AG08395 (cell line): ENCODE data around the gene CALD1.

Experiments
- DNase-seq: peaks from one replicate; pipeline ENCODE4 v3.0.0; 2012; ENCODE audit warnings: mixed read lengths, low spot score

The CALD1 gene

GRCh38 chr7:134761266-134761665 is 18.2 kb upstream of the CALD1 start:
- DNase-seq: no peak

GRCh38 chr7:134763960-134764359 is 15.5 kb upstream of the CALD1 start:
- DNase-seq: no peak

DNA sequence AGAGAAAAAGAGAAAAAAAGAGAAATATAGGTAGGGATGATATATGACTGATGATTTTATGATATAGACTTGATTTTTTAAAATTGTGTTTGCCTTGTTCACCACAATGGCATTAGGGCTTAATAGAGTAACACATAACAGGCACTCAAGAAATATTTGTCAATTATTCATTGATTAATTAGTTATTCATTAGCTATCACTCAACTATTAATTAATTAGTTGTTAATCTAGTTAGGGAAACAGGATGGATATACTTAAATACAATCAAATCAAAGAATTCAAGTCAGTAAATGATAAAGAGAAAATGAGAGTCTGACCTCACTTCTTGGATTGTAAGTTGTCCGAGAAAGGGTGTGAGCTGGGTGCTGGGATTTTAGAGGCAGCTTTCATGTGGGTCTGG is 15.1 kb upstream of the CALD1 start:
- DNase-seq: no peak

GRCh38 chr7:134766779-134767519 is 12.5 kb upstream of the CALD1 start:
- no peak for DNase-seq

GRCh38 chr7:134767520-134768168 is 11.8 kb upstream of the CALD1 start:
- no peak for DNase-seq

GRCh38 chr7:134768243-134768642 is 11.2 kb upstream of the CALD1 start:
- no peak for DNase-seq

GRCh38 chr7:134770676-134771075 is 8.8 kb upstream of the CALD1 start:
- no peak for DNase-seq

- DNase-seq: no peak
These were observed 8.3 kb upstream of the CALD1 start for GRCh38 chr7:134771111-134771510.

DNA sequence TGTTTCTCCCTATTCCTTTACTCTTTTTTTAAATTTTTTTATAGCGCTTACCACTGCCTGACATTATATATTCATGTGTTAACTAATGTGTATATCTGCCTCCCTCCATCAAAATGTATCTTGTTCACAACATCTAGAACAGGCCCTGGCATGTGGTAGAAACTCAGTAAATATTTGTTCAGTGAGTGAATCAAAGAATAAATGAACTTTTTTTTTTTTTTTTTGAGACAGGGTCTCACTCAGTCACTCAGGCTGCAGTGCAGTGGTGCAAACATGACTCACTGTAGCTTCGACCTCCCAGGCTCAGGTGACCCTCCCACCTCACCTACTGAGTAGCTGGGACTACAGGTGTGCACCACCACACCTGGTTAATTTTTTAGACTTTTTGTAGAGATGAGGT is 7.5 kb upstream of the CALD1 start:
- no peak for DNase-seq

- DNase-seq: no peak
These were observed 7.0 kb upstream of the CALD1 start for GRCh38 chr7:134772401-134772800.

DNA sequence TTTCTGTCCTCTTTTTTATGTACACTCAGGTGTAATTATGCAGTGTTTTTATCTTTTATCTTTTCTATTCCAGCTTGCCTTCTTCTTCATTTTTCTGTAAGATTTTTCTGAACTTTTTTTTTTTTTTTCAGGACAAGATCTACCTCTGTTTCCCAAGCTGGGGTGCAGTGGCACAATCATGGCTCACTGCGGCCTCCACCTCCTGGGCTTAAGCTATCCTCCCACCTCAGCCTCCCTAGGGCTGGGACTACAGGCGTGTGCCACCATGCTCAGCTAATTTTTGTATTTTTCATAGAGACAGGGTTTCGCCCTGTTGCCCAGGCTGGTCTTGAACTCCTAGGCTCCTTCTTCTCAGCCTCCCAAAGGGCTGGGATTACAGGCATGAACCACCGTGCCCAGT is 6.3 kb upstream of the CALD1 start:
- no peak for DNase-seq

DNA sequence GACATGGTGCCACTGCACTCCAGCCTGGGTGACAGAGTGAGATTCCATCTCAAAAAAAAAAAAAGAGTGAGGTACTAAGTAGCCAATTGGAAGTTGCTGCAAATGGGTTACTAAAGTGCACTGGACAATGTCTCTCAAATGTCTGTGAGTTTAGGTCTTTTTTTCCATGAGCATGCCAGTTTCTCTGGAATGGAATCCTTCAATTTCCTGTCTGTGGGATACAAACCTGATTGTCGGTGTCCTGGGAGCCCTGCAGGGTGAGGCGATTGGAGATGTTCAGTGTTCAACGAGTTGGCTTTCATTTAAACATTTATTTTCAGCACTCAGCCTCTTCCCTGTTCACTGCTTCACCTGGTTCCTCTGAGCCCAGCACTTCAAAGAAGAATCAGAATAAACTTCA is 5.3 kb upstream of the CALD1 start:
- no peak for DNase-seq

DNA sequence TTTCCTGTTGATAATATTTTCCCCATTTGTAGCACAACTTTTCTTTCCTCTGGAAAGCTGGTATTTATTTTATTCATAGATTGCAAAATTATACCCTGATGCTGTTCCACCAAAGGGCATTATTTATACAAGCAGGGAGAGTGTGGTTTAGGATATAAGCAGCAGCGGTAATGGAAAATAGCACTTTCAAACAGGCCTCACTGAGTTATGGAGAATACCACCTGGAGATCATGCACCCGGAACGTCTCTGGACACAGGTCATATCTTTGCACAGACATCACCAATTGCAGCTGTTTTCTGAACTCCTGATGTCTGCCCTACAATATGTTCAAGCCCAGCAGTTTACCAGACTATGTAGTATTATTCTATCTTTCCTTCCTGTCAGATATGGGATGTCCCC is 2.0 kb upstream of the CALD1 start:
- DNase-seq: no peak

DNA sequence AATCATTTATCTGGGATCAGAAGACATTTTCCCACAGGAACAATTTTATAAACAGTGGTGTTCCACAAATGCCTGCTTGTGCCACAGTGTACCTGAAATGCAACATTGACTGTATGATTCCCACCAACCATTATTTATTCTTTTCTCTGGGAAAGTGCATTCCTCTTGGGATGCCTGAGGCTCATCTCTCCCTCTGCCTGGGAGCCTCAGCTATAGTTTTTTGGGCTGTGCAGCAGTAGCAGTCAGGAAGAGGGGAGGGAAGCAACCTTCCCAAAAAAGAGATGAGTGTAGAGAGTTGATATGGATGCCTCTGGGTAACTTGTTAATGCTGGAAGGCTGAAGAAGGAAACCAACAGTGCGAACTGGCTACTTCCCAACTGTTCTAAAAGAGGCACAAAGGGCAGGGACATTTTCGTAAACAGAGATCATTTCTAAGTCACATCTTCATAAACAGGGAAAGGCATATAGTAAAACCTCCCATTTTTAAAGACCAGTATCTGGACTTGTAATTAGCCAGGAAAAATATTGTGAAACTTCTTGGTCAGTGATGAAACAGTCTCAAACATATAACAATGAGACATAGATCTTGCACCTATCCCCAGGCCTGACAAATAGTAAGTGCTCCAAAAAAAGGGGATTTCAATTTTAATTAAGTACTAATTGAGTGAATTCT is 1.4 kb upstream of the CALD1 start:
- DNase-seq: no peak

DNA sequence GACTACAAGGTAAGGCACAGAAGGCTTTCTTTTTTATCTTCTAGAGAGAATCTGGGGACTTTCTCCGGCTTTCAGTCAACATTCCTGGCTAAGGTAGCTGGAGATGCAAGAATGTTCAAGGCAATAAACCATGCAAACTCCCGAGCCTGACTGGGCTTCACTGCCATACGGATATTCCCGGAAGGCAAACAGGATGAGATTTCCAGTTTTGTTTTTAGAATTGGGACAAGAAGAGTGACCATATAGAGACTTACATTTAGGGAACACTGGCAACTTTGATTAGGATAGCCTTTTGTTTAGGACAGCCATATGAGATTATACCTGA is 269 bp downstream of the CALD1 start:
- DNase-seq: no peak

GRCh38 chr7:134780166-134780828 is 863 bp downstream of the CALD1 start:
- no peak for DNase-seq

DNA sequence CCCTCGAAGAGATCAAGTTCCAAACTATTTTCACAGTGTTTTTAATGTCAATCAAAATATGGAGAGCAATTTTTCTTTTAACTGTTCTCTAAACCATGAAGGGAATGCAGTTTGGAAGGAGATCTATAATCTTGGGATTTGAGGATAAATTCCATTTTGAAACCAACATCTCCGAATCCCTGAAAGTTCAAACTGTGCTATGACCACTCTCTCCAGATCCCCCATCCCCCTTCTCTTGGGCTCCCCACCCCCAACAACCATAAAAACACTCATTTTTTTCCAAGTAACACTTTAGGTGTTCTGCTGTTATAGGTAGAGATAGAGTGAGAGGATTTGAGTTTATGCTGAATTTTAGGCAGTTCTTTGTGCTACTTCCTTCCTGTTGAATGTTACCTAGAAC is 1.7 kb downstream of the CALD1 start:
- no peak for DNase-seq

DNA sequence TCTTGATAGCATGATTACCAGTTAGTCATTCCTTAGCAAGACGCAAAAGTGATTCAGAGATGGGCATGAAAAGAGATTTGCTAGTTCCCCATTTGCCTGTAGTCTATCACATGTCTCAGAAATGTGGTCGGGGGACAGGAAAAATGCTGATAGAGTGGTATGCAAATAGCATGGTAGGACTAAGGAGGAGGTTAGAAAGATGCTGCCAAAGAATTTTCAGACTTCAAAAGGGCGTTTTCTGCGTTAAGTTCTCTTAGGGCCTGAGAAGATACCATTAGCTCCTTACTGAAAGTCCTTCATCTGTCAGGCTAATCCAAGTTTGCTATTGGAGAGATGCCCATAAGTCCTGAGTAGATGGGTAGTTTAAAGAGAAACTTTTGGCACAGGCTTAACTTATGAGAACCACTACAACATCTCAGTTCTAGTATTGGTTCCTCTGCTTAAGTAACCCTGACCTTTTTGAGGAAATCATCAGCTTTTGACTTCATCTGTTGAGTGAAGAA is 2.7 kb downstream of the CALD1 start:
- no peak for DNase-seq

DNA sequence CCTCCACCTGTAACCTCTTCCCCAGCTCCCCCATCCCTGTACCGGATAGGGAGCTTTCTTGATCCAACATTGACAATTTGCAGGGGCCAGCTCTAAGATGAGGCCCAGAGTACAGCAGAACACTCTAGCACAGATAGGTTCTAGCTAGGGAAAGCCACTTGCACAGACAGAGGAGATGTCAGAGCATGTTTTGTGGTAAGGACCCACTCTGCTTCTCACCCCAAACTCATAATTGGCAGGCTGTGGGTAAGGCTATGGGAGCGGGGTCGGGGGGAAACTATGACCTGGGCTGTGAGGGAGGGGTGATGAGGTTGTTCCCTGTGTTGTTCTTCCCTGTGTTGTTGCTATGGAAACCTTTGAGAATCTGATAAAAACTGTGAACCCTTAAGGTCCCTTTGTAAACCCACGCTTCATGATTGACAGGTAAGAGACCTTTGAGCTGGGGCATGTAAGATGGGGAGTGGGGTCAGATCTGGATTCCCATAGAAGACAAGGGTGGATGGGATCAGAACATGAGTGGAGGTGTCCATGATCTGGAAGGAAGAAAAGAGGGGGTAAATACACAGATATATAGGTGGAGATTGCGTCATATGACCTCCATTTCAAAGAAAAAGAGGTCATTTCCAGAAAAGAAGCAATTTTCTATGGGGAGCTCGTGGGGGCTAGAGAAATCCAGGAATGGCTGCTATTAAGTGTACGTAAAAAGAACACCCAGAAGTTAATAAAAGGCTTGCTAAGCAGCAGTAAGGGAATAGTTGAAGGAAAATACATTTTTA is 4.0 kb downstream of the CALD1 start:
- no peak for DNase-seq

GRCh38 chr7:134784251-134785049 is 5.0 kb downstream of the CALD1 start:
- no peak for DNase-seq

DNA sequence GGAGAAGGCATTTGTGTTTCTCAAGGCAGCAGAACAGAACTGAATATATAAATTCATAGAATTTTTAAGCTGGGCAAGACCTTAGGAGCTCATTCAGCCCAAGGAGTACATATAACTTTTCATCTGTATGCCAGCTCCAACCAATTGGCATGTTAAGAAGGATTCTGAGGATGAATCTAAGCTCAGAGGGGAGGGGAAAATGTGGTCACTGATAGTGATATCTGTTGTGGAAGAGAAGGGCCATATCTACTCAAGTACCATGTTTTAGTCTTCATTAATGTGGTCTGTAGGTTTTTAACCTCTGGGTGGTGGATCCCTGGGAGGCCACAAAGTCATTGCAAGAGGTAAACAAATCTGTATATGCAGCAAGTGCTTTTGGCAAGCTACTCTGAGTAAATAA is 6.4 kb downstream of the CALD1 start:
- no peak for DNase-seq
